ENCODE measurements around the gene WDFY2. TPM values are rescaled to one million over a fixed set of nuclear protein-coding genes. Genes with fewer than 3 reads are reported as not detected.

The WDFY2 gene
- total RNA-seq, 1 donor from 2014 or later = 16.2 TPM

DNA sequence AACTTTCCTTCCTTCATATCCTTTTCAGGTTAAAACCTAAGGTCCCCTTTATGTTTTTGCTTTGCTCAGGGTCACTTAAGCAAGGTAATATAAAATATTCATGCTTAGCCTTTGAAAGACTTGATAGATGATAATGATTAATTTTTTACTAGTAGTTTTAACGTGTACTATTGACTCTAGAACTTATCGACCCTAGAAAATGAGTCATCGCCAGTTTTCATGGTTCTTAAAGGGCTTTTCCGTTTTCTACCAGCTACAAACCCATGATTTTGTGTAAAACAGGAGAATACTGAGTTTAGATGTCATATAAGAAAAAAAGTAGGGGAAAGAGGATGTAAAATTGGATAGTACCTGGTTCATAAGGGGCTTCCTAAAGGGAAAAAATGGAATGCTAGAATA, 144.0 kb downstream of the WDFY2 start:
- H3K36me3 ChIP-seq (ENCODE audit: insufficient read depth, low read length) = peaks cover 7% of the 10 kb centered on the region
- H3K4me1 Mint-ChIP-seq (ENCODE audit: low read depth, unreplicated experiment) = peaks cover 12% of the 10 kb centered on the region
- H3K4me3 ChIP-seq (ENCODE audit: insufficient read depth, low read depth, low read length) = no peak overlapping the region
- H2AFZ ChIP-seq (ENCODE audit: low read depth, low read length) = no peak overlapping the region
- no peak for DNase-seq (ENCODE audit: low read depth)
- H3K27me3 ChIP-seq (ENCODE audit: insufficient read depth, low read length) = no peaks in the 10 kb centered on the region
- peak overlapping the region; percentile 81 for H3K4me2 ChIP-seq (ENCODE audit: low read length)
- H3K79me2 ChIP-seq (ENCODE audit: insufficient read depth, low read length) = peaks cover 2% of the 10 kb centered on the region
- H3K27ac ChIP-seq (ENCODE audit: low read depth, low read length) = peak overlapping the region; percentile 98
- FAIRE-seq = no peak
- no peaks in the 10 kb centered on the region for H4K20me1 ChIP-seq (ENCODE audit: insufficient read depth, low read length)
- no peak overlapping the region for H3K4me3 Mint-ChIP-seq (ENCODE audit: unreplicated experiment)
- peaks cover 43% of the 10 kb centered on the region for H3K4me1 ChIP-seq (ENCODE audit: insufficient read depth, low read length)
- H3K27me3 Mint-ChIP-seq (ENCODE audit: low read depth, unreplicated experiment) = no peaks in the 10 kb centered on the region
- no peak overlapping the region for H3K9ac ChIP-seq (ENCODE audit: low read length)
- no peaks in the 10 kb centered on the region for H3K9me3 Mint-ChIP-seq (ENCODE audit: unreplicated experiment)
- no peaks in the 10 kb centered on the region for H3K9me3 ChIP-seq (ENCODE audit: insufficient read depth, low read depth, low read length)
- TF ChIP-seq, protein P1, sequence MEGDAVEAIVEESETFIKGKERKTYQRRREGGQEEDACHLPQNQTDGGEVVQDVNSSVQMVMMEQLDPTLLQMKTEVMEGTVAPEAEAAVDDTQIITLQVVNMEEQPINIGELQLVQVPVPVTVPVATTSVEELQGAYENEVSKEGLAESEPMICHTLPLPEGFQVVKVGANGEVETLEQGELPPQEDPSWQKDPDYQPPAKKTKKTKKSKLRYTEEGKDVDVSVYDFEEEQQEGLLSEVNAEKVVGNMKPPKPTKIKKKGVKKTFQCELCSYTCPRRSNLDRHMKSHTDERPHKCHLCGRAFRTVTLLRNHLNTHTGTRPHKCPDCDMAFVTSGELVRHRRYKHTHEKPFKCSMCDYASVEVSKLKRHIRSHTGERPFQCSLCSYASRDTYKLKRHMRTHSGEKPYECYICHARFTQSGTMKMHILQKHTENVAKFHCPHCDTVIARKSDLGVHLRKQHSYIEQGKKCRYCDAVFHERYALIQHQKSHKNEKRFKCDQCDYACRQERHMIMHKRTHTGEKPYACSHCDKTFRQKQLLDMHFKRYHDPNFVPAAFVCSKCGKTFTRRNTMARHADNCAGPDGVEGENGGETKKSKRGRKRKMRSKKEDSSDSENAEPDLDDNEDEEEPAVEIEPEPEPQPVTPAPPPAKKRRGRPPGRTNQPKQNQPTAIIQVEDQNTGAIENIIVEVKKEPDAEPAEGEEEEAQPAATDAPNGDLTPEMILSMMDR (IDR thresholded peaks at IDR 0.05; ENCODE audit: insufficient read depth, low read depth, low read length) = no peak
- no peak for TF ChIP-seq EZH2 (IDR thresholded peaks at IDR 0.05; ENCODE audit: insufficient read depth, low read length)
- no peak overlapping the region for H3K27ac Mint-ChIP-seq (ENCODE audit: unreplicated experiment)
- H3K36me3 Mint-ChIP-seq (ENCODE audit: low read depth, unreplicated experiment) = peaks cover 10% of the 10 kb centered on the region

DNA sequence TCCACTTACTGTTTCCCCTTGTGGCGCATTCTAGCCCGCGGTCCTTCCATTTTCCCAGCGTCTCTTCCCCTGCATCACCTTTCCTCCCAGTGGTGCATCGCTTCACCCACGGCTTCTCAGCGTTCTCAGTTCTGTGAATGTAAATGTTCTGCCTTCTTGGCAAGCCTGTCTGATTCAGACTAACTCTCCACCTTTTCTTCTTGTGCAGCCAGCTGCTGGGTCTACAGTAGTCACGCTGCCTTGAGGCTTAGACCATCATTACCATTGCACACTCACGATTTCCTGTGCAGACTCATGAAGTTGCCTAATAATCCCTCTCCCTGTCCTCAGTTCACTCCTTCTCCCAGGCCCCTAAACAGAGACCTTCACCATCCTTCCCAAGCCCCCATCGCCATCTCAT, 144.7 kb downstream of the WDFY2 start:
- peaks cover 50% of the 10 kb centered on the region for H3K4me1 ChIP-seq (ENCODE audit: insufficient read depth, low read length)
- peak overlapping the region; percentile 81 for H3K4me2 ChIP-seq (ENCODE audit: low read length)
- H3K4me3 ChIP-seq (ENCODE audit: insufficient read depth, low read depth, low read length) = no peak overlapping the region
- peaks cover 19% of the 10 kb centered on the region for H3K4me1 Mint-ChIP-seq (ENCODE audit: low read depth, unreplicated experiment)
- no peaks in the 10 kb centered on the region for H3K9me3 Mint-ChIP-seq (ENCODE audit: unreplicated experiment)
- no peaks in the 10 kb centered on the region for H3K27me3 Mint-ChIP-seq (ENCODE audit: low read depth, unreplicated experiment)
- no peaks in the 10 kb centered on the region for H3K27me3 ChIP-seq (ENCODE audit: insufficient read depth, low read length)
- H3K9ac ChIP-seq (ENCODE audit: low read length) = peak overlapping the region; percentile 77
- TF ChIP-seq, protein P1 (IDR thresholded peaks at IDR 0.05; ENCODE audit: insufficient read depth, low read depth, low read length) = no peak
- no peak for TF ChIP-seq EZH2 (IDR thresholded peaks at IDR 0.05; ENCODE audit: insufficient read depth, low read length)
- no peaks in the 10 kb centered on the region for H4K20me1 ChIP-seq (ENCODE audit: insufficient read depth, low read length)
- FAIRE-seq (no peak), DNase-seq (ENCODE audit: low read depth) (peak; percentile 83)
- H3K79me2 ChIP-seq (ENCODE audit: insufficient read depth, low read length) = peaks cover 2% of the 10 kb centered on the region
- H3K36me3 ChIP-seq (ENCODE audit: insufficient read depth, low read length) = peaks cover 7% of the 10 kb centered on the region
- no peak overlapping the region for H2AFZ ChIP-seq (ENCODE audit: low read depth, low read length)
- no peak overlapping the region for H3K27ac Mint-ChIP-seq (ENCODE audit: unreplicated experiment)
- no peaks in the 10 kb centered on the region for H3K9me3 ChIP-seq (ENCODE audit: insufficient read depth, low read depth, low read length)
- peak overlapping the region; percentile 98 for H3K27ac ChIP-seq (ENCODE audit: low read depth, low read length)
- no peak overlapping the region for H3K4me3 Mint-ChIP-seq (ENCODE audit: unreplicated experiment)
- peaks cover 10% of the 10 kb centered on the region for H3K36me3 Mint-ChIP-seq (ENCODE audit: low read depth, unreplicated experiment)

DNA sequence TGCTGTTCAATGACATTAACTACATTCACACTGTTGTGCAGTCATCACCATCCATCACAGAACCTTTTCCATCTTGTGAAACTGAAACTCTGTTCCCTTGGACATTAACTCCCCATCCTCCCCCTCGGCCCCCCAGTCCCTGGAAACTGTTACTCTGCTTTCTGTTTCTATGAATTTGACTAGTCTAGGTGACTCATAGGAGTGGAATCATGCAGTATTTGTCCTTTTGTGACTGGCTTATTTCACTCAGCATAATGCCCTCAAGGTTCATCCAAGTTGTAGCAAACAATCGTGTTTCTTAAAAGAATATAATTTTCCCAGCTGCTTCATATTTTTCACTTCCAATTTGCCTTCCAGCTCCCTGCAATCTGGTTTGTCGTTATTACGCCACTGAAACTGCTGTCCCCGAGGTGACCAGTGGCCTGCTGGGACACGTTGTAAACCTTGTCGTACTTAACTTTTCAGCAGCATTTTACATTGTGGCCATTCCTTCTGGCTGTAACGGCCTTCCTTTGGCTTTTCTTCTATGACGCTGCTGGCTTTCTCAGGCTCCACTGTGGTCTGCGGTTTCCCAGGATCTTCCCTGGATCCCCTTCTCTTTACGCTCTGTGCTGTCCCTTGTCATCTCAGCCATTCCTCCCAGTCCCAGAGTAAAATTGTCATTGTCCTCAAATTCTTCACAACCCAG, 145.7 kb downstream of the WDFY2 start:
- H4K20me1 ChIP-seq (ENCODE audit: insufficient read depth, low read length) = no peaks in the 10 kb centered on the region
- peak overlapping the region; percentile 81 for H3K4me2 ChIP-seq (ENCODE audit: low read length)
- no peak for TF ChIP-seq EZH2 (IDR thresholded peaks at IDR 0.05; ENCODE audit: insufficient read depth, low read length)
- TF ChIP-seq, protein P1 (IDR thresholded peaks at IDR 0.05; ENCODE audit: insufficient read depth, low read depth, low read length) = no peak
- H3K4me1 Mint-ChIP-seq (ENCODE audit: low read depth, unreplicated experiment) = peaks cover 24% of the 10 kb centered on the region
- no peak overlapping the region for H3K4me3 Mint-ChIP-seq (ENCODE audit: unreplicated experiment)
- H3K79me2 ChIP-seq (ENCODE audit: insufficient read depth, low read length) = peaks cover 2% of the 10 kb centered on the region
- H3K9ac ChIP-seq (ENCODE audit: low read length) = peak overlapping the region; percentile 77
- H3K9me3 Mint-ChIP-seq (ENCODE audit: unreplicated experiment) = no peaks in the 10 kb centered on the region
- peaks cover 58% of the 10 kb centered on the region for H3K4me1 ChIP-seq (ENCODE audit: insufficient read depth, low read length)
- peaks cover 7% of the 10 kb centered on the region for H3K36me3 ChIP-seq (ENCODE audit: insufficient read depth, low read length)
- H3K4me3 ChIP-seq (ENCODE audit: insufficient read depth, low read depth, low read length) = peak overlapping the region; percentile 20
- H3K27me3 Mint-ChIP-seq (ENCODE audit: low read depth, unreplicated experiment) = no peaks in the 10 kb centered on the region
- FAIRE-seq = peak; percentile 83
- H3K9me3 ChIP-seq (ENCODE audit: insufficient read depth, low read depth, low read length) = no peaks in the 10 kb centered on the region
- peak overlapping the region; percentile 48 for H2AFZ ChIP-seq (ENCODE audit: low read depth, low read length)
- H3K27ac ChIP-seq (ENCODE audit: low read depth, low read length) = peak overlapping the region; percentile 98
- no peaks in the 10 kb centered on the region for H3K27me3 ChIP-seq (ENCODE audit: insufficient read depth, low read length)
- H3K27ac Mint-ChIP-seq (ENCODE audit: unreplicated experiment) = no peak overlapping the region
- DNase-seq (ENCODE audit: low read depth) = peak; percentile 84
- H3K36me3 Mint-ChIP-seq (ENCODE audit: low read depth, unreplicated experiment) = peaks cover 10% of the 10 kb centered on the region
